GM12878 (cell line): ENCODE data around the gene RANBP3. TPM values are rescaled to one million over a fixed set of nuclear protein-coding genes. Genes with fewer than 3 reads are reported as not detected.

ENCODE experiments used
- ATAC-seq: fragments of 200-7000 bp; cut with Tn5 transposase; 3 replicates; pipeline ENCODE4 v1.9.1; 2020; ENCODE audit warnings: mild to moderate bottlenecking, moderate library complexity
- BruUV-seq: library from RNA; stranded (reverse); fragments of 400-500 nt; replicated peaks from 2 replicates; lab custom pipeline; 2021; lab: Mats Ljungman, UMichigan
- CTCF ChIA-PET: fragments of 300-600 bp; sonication (Branson Sonifier 250); formaldehyde crosslinking; extraction: SDS; loops from one replicate; lab custom pipeline; 2021; ENCODE audit warnings: inconsistent platforms; lab: Yijun Ruan, JAX
- POLR2A ChIA-PET: fragments of 350-600 bp; formaldehyde crosslinking; extraction: SDS; loops from one replicate; lab custom pipeline; 2021; ENCODE audit warnings: inconsistent platforms; lab: Charles Lee
- RAD21 ChIA-PET: fragments of 300-600 bp; sonication (Branson Sonifier 250); formaldehyde crosslinking; loops from one replicate; lab custom pipeline; 2023; ENCODE audit warnings: antibody characterized with exemption; ENCODE audit not compliant: unreplicated experiment; lab: Charles Lee
- SMC1A ChIA-PET: fragments of 300-600 bp; sonication (Branson Sonifier 250); formaldehyde crosslinking; loops from one replicate; lab custom pipeline; 2023; ENCODE audit not compliant: unreplicated experiment, uncharacterized antibody; lab: Charles Lee
- DNase-seq: peaks from one replicate; pipeline ENCODE4 v3.0.0-alpha.2; 2011; ENCODE audit warnings: low read depth, low spot score
- FAIRE-seq: peaks from 3 replicates; lab custom pipeline; 2011; peaks lifted over from hg19 to GRCh38; lab: Jason Lieb, UNC
- H2AFZ ChIP-seq: 2 replicates; pipeline ENCODE4 v1.6.0; 2011; ENCODE audit warnings: low read depth, low read length, control low read depth; ENCODE audit not compliant: control insufficient read depth
- H3K27ac ChIP-seq: 2 replicates; pipeline ENCODE4 v1.5.1; 2011; ENCODE audit warnings: control low read depth; ENCODE audit not compliant: control insufficient read depth, insufficient read depth
- H3K27me3 ChIP-seq, 2 experiments: replicated peaks in 1 of 2; 2 replicates each; pipeline versions ENCODE4 v1.6.0 to v1.6.1; 2011; ENCODE audit warnings: low read length in 1 of 2; ENCODE audit not compliant: control insufficient read depth in 2 of 2, insufficient read depth in 2 of 2
- H3K36me3 ChIP-seq, 2 experiments: 2 replicates each; pipeline ENCODE4 v1.5.1; 2011; ENCODE audit warnings: low read length in 1 of 2; ENCODE audit not compliant: control insufficient read depth in 2 of 2, insufficient read depth in 2 of 2
- H3K4me1 ChIP-seq: 2 replicates; pipeline ENCODE4 v1.6.1; 2011; ENCODE audit warnings: mild to moderate bottlenecking, low read length, moderate library complexity, mixed read lengths; ENCODE audit not compliant: control insufficient read depth, insufficient read depth
- H3K4me2 ChIP-seq: 2 replicates; pipeline ENCODE4 v1.6.0; 2011; ENCODE audit warnings: control low read depth; ENCODE audit not compliant: control insufficient read depth, insufficient read depth
- H3K4me3 ChIP-seq: fragments of 200-600 bp; sonication (generic); 2 replicates; pipeline ENCODE4 v1.5.1; 2016
- H3K79me2 ChIP-seq: 2 replicates; pipeline ENCODE4 v1.6.0; 2011; ENCODE audit warnings: low read length; ENCODE audit not compliant: control insufficient read depth, insufficient read depth
- H3K9ac ChIP-seq: 2 replicates; pipeline ENCODE4 v1.8.0; 2011; ENCODE audit warnings: low read length, control low read depth, mixed read lengths; ENCODE audit not compliant: control insufficient read depth, insufficient read depth
- H3K9me3 ChIP-seq: replicated peaks from 3 replicates; pipeline ENCODE4 v1.5.1; 2011; ENCODE audit warnings: mild to moderate bottlenecking, low read length; ENCODE audit not compliant: control insufficient read depth, insufficient read depth
- H4K20me1 ChIP-seq: 2 replicates; pipeline ENCODE4 v1.6.0; 2011; ENCODE audit not compliant: control insufficient read depth, insufficient read depth
- CHD4 ChIP-seq: fragments of 200-600 bp; sonication (generic); IDR thresholded peaks from 2 replicates; pipeline ENCODE4 v1.6.1; 2016; ENCODE audit warnings: mild to moderate bottlenecking
- EED ChIP-seq: sonication (generic); IDR thresholded peaks from 2 replicates; pipeline ENCODE4 v1.6.1; 2016; ENCODE audit warnings: antibody characterized with exemption, low read depth
- EZH2 ChIP-seq: IDR thresholded peaks from 2 replicates; pipeline ENCODE4 v1.6.1; 2012; ENCODE audit warnings: low read depth, mild to moderate bottlenecking, control low read depth, inconsistent platforms, low read length, borderline replicate concordance; ENCODE audit not compliant: control insufficient read depth
- IKZF1 ChIP-seq: fragments of 450-650 bp; conservative IDR thresholded peaks from 2 replicates; pipeline ENCODE4 v1.6.1; 2017; ENCODE audit warnings: antibody characterized with exemption, mild to moderate bottlenecking
- JUND ChIP-seq: IDR thresholded peaks from 2 replicates; pipeline ENCODE4 v1.6.1; 2012; ENCODE audit warnings: low read depth, mild to moderate bottlenecking, low read length, improper control_type of control experiment, moderate library complexity
- LARP7 ChIP-seq: fragments of 450-650 bp; IDR thresholded peaks from 2 replicates; pipeline ENCODE4 v1.6.1; 2017; ENCODE audit warnings: mild to moderate bottlenecking
- MYB ChIP-seq: fragments of 150-350 bp; IDR thresholded peaks from 2 replicates; pipeline ENCODE4 v1.6.1; 2014; ENCODE audit warnings: mild to moderate bottlenecking, low read depth, low read length, borderline replicate concordance
- NR2F1 ChIP-seq: fragments of 450-650 bp; conservative IDR thresholded peaks from 2 replicates; pipeline ENCODE4 v1.6.1; 2017; ENCODE audit warnings: mild to moderate bottlenecking
- RBBP5 ChIP-seq: fragments of 200-600 bp; sonication (generic); conservative IDR thresholded peaks from 2 replicates; pipeline ENCODE4 v1.6.1; 2016
- RCOR1 ChIP-seq: conservative IDR thresholded peaks from 2 replicates; pipeline ENCODE4 v1.6.1; 2012; ENCODE audit warnings: low read depth, low read length, improper control_type of control experiment
- SMAD5 ChIP-seq: IDR thresholded peaks from 2 replicates; pipeline ENCODE4 v1.6.1; 2016; ENCODE audit warnings: antibody characterized with exemption, low read depth
- SP1 ChIP-seq: IDR thresholded peaks from one replicate; pipeline ENCODE4 v1.6.1; 2011; ENCODE audit warnings: low read depth, low read length
- SREBF2 ChIP-seq: IDR thresholded peaks from 2 replicates; pipeline ENCODE4 v1.6.1; 2012; ENCODE audit warnings: mild to moderate bottlenecking, low read length
- SUZ12 ChIP-seq: fragments of 200-600 bp; sonication (generic); IDR thresholded peaks from one replicate; pipeline ENCODE4 v1.6.1; 2018; ENCODE audit warnings: antibody characterized with exemption, mild to moderate bottlenecking; ENCODE audit not compliant: unreplicated experiment
- TBL1XR1 ChIP-seq: IDR thresholded peaks from 2 replicates; pipeline ENCODE4 v1.6.1; 2012; ENCODE audit warnings: low read depth, low read length, improper control_type of control experiment
- ZSCAN29 ChIP-seq: fragments of 450-650 bp; IDR thresholded peaks from 2 replicates; pipeline ENCODE4 v1.6.1; 2017; ENCODE audit warnings: mild to moderate bottlenecking, moderate library complexity
- WGBS: methylation state at CpG from one replicate; pipeline ENCODE4 v1.1.6; 2016; ENCODE audit warnings: low lambda C conversion rate; ENCODE audit not compliant: insufficient replicate concordance, insufficient coverage; ENCODE audit errors: missing lambda C conversion rate; 5-methylcytosine and 5-hydroxymethylcytosine counted together
- in situ Hi-C: fragments of 300-500 bp; cut with MboI; formaldehyde crosslinking; loops from 9 replicates; pipeline ENCODE4 v1.14.3; 2018; ENCODE audit warnings: mixed read lengths
- intact Hi-C: fragments of 100-400 bp; cut with micrococcal nuclease; formaldehyde crosslinking; loops from one replicate; pipeline ENCODE4 v1.14.2; 2022; ENCODE audit not compliant: unreplicated experiment
- polyA plus RNA-seq, 11 experiments: library from polyadenylated mRNA; depleted of rRNA in 4 of 11; unstranded in 6 of 11; stranded (reverse) in 5 of 11; fragments of >200 nt; fragmentation: Nextera tagmentation in 4 of 11; fragmentation: Illumina TruSeq in 1 of 11; extraction: Ambion mirVana in 4 of 11; extraction: Trizol in 1 of 11; gene quantifications; 1 replicate in 1 of 11; 2 replicates in 10 of 11; pipeline versions ENCODE4 v1.2.1 to v1.2.3, GENCODE V29; 2011 to 2016; ENCODE audit warnings: inconsistent platforms in 2 of 11, missing spikeins in 2 of 11, low read depth in 1 of 11
- total RNA-seq, 4 experiments: library from RNA; depleted of rRNA in 3 of 4; stranded (reverse); fragments of >200 nt in 3 of 4; fragmentation: Illumina TruSeq in 1 of 4; extraction: Trizol in 1 of 4; gene quantifications; 2 replicates each; pipeline versions ENCODE4 v1.2.1 to v1.2.3, GENCODE V29; 2013 to 2021
- TF ChIP-seq, protein P1 (sequence below): fragments of 450-650 bp; IDR thresholded peaks from 2 replicates; pipeline ENCODE4 v1.6.1; 2016; ENCODE audit warnings: mild to moderate bottlenecking
- TF ChIP-seq, protein P2 (sequence below): fragments of 450-650 bp; IDR thresholded peaks from 2 replicates; pipeline ENCODE4 v1.6.1; 2016; ENCODE audit warnings: mild to moderate bottlenecking
- TF ChIP-seq, protein P3 (sequence below): fragments of 450-650 bp; IDR thresholded peaks from 2 replicates; pipeline ENCODE4 v1.6.1; 2017; ENCODE audit warnings: low read depth, mild to moderate bottlenecking, moderate library complexity

Gene RANBP3
- total and polyA plus RNA-seq, 10 of the 15 experiments (the other 5 are each of a cell fraction or from before 2014, with no cell fraction given): 1.1 to 81.6 (median 60.0) TPM

DNA sequence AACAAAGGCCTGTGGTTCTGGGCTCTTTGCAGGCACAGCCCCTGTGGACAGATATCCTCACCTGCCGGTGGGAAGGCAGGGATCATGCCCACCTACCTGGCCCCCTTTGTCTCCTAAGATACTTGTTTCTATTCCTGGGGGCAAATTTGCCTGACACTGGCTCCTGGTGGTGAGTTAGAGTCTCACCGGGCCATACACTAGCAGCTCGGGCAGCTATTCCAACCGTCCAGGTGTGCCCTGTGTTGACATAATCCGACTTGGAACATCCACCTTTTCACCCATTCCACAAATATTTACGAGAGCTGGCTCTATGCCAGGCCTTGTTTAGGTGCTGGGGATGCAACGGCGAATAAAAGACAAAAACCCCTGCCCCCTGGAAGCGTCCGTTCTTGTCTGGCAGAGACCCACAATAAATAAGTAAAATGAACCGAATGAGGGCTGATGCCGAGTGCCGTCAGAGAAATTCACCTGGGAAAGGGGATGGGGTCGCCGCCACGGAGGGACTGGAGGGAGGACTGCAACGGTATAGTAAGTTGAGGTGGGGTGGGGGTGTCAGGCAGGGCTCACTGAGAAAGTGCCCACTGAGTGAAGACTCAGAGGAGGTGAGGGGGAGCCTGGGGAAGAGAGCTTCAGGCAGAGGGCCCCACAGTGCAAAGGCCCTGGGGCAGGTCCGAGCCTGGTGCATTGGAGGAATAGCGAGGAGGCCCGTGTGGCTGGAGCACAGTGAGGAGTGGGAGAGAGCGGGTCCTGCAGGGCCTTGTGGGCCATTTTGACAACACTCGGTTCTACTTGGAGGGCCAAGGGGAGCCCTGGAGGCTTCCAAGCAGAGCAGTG, 43.2 kb upstream of the RANBP3 start:
- H3K36me3 ChIP-seq: no peaks in the 10 kb centered on the region
- ChIA-PET POLR2A (no interaction called here), CTCF (interaction anchor here (0.8 to 5.2 kb wide), 10 partner anchors 13 to 246 kb away, joined by 3 to 63 read pairs (median 14); partner anchors contain the start of gene NRTN), RAD21 (interaction anchor here (0.9 to 2.4 kb wide), 4 partner anchors 17 to 54 kb away, joined by 3 to 21 read pairs (median 8); no protein-coding TSS in a partner anchor), SMC1A (interaction anchor here (1.6 to 2.6 kb wide), 4 partner anchors 34 to 217 kb away, joined by 8 to 26 read pairs (median 10); partner anchors contain the start of genes NDUFA11 and VMAC)
- no peaks in the 10 kb centered on the region for H3K9me3 ChIP-seq
- 68% methylated on average over 22 of the region's 22 CpGs for WGBS
- no peak for ATAC-seq
- TF ChIP-seq, protein P1, sequence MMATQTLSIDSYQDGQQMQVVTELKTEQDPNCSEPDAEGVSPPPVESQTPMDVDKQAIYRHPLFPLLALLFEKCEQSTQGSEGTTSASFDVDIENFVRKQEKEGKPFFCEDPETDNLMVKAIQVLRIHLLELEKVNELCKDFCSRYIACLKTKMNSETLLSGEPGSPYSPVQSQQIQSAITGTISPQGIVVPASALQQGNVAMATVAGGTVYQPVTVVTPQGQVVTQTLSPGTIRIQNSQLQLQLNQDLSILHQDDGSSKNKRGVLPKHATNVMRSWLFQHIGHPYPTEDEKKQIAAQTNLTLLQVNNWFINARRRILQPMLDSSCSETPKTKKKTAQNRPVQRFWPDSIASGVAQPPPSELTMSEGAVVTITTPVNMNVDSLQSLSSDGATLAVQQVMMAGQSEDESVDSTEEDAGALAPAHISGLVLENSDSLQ: no peak
- no peak for TF ChIP-seq NR2F1
- TF ChIP-seq EED: no peak
- no peak for TF ChIP-seq ZSCAN29
- no peak for TF ChIP-seq RBBP5
- TF ChIP-seq, protein P2, sequence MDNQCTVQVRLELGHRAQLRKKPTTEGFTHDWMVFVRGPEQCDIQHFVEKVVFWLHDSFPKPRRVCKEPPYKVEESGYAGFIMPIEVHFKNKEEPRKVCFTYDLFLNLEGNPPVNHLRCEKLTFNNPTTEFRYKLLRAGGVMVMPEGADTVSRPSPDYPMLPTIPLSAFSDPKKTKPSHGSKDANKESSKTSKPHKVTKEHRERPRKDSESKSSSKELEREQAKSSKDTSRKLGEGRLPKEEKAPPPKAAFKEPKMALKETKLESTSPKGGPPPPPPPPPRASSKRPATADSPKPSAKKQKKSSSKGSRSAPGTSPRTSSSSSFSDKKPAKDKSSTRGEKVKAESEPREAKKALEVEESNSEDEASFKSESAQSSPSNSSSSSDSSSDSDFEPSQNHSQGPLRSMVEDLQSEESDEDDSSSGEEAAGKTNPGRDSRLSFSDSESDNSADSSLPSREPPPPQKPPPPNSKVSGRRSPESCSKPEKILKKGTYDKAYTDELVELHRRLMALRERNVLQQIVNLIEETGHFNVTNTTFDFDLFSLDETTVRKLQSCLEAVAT: no peak
- no peak for TF ChIP-seq SUZ12
- no peak for TF ChIP-seq IKZF1
- TF ChIP-seq MYB: no peak
- TF ChIP-seq SP1: no peak
- no peak for TF ChIP-seq SREBF2
- TF ChIP-seq EZH2: no peak
- TF ChIP-seq JUND: no peak
- TF ChIP-seq CHD4: no peak
- no peak for TF ChIP-seq SMAD5
- no peak for TF ChIP-seq RCOR1
- TF ChIP-seq, protein P3, sequence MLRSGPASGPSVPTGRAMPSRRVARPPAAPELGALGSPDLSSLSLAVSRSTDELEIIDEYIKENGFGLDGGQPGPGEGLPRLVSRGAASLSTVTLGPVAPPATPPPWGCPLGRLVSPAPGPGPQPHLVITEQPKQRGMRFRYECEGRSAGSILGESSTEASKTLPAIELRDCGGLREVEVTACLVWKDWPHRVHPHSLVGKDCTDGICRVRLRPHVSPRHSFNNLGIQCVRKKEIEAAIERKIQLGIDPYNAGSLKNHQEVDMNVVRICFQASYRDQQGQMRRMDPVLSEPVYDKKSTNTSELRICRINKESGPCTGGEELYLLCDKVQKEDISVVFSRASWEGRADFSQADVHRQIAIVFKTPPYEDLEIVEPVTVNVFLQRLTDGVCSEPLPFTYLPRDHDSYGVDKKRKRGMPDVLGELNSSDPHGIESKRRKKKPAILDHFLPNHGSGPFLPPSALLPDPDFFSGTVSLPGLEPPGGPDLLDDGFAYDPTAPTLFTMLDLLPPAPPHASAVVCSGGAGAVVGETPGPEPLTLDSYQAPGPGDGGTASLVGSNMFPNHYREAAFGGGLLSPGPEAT: no peak
- TF ChIP-seq LARP7: no peak
- TF ChIP-seq TBL1XR1: no peak
- H4K20me1 ChIP-seq: no peaks in the 10 kb centered on the region
- H3K4me1 ChIP-seq: no peaks in the 10 kb centered on the region
- in situ Hi-C loops (loop anchor here (5.0 kb wide), 1 partner anchor 214 kb away; the partner anchor contains the start of gene NRTN), intact Hi-C loops (loop anchor here (10.0 kb wide), 1 partner anchor 216 kb away; the partner anchor contains the start of gene NRTN)
- DNase-seq: no peak
- H2AFZ ChIP-seq: no peak overlapping the region
- no peak for FAIRE-seq
- no peaks in the 10 kb centered on the region for H3K79me2 ChIP-seq
- H3K27me3 ChIP-seq: 0 out of 4 replicates have a peak, but pooled peaks cover 0 to 2% of the 10 kb centered on the region in 2 experiments
- BruUV-seq: no TSS peak
- H3K4me2 ChIP-seq: no peak overlapping the region
- H3K27ac ChIP-seq: no peak overlapping the region
- H3K4me3 ChIP-seq: no peak overlapping the region
- H3K9ac ChIP-seq: no peak overlapping the region
